H1 (cell line): ENCODE data around the gene ELSPBP1. TPM values are rescaled to one million over a fixed set of nuclear protein-coding genes. Genes with fewer than 3 reads are reported as not detected.

Source experiments
- CTCF ChIA-PET: fragments of 300-600 bp; sonication (Branson Sonifier 250); formaldehyde crosslinking; loops from one replicate; lab custom pipeline; 2021; ENCODE audit not compliant: partially characterized antibody; lab: Charles Lee
- POLR2A ChIA-PET: fragments of 300-600 bp; sonication (Branson Sonifier 250); formaldehyde crosslinking; loops from one replicate; lab custom pipeline; 2021; ENCODE audit warnings: inconsistent platforms; ENCODE audit not compliant: partially characterized antibody; lab: Charles Lee
- DNase-seq, 2 experiments: peaks; one replicate each; pipeline versions ENCODE4 v3.0.0 to v3.0.0-alpha.2; 2010 to 2022; ENCODE audit warnings: low spot score in 2 of 2, low read depth in 1 of 2, mixed read lengths in 1 of 2
- FAIRE-seq: peaks from 2 replicates; lab custom pipeline; 2011; peaks lifted over from hg19 to GRCh38; lab: Jason Lieb, UNC
- H2AFZ ChIP-seq: 2 replicates; pipeline ENCODE4 v1.8.1; 2012; ENCODE audit warnings: low read length, inconsistent platforms
- H2AK5ac ChIP-seq: 2 replicates; pipeline ENCODE4 v1.6.1; 2013; ENCODE audit warnings: low read depth, low read length
- H2BK120ac ChIP-seq: replicated peaks from 2 replicates; pipeline ENCODE3; 2013; ENCODE audit warnings: low read depth, low read length, inconsistent platforms
- H2BK12ac ChIP-seq: 2 replicates; pipeline ENCODE4 v1.6.1; 2013; ENCODE audit warnings: low read depth, low read length
- H2BK15ac ChIP-seq: 2 replicates; pipeline ENCODE4 v1.6.1; 2013; ENCODE audit warnings: low read length
- H2BK20ac ChIP-seq: 2 replicates; pipeline ENCODE4 v1.6.1; 2013; ENCODE audit warnings: low read length
- H2BK5ac ChIP-seq: 2 replicates; pipeline ENCODE4 v1.6.1; 2013; ENCODE audit warnings: low read depth, low read length
- H3K14ac ChIP-seq: 2 replicates; pipeline ENCODE4 v1.6.1; 2013; ENCODE audit warnings: inconsistent platforms; ENCODE audit not compliant: insufficient read length
- H3K18ac ChIP-seq: 2 replicates; pipeline ENCODE4 v1.6.1; 2013; ENCODE audit warnings: low read length; ENCODE audit errors: extremely low read depth
- H3K23ac ChIP-seq: 2 replicates; pipeline ENCODE4 v1.6.1; 2013; ENCODE audit warnings: inconsistent platforms; ENCODE audit not compliant: insufficient read length
- H3K23me2 ChIP-seq: 2 replicates; pipeline ENCODE4 v1.6.1; 2013; ENCODE audit warnings: low read depth, low read length
- H3K27ac ChIP-seq: 2 replicates; pipeline ENCODE4 v1.6.1; 2011; ENCODE audit warnings: low read depth, low read length, inconsistent platforms
- H3K27me3 ChIP-seq, 4 experiments: replicated peaks in 1 of 4; 1 replicate in 1 of 4; 2 replicates in 3 of 4; pipeline versions ENCODE4 v1.6.1 to v1.8.1; 2011 to 2013; ENCODE audit warnings: low read length in 3 of 4, mild to moderate bottlenecking in 3 of 4, inconsistent platforms in 2 of 4, mixed read lengths in 2 of 4, moderate library complexity in 1 of 4; ENCODE audit not compliant: control insufficient read depth in 3 of 4, insufficient read depth in 3 of 4; ENCODE audit errors: extremely low read depth in 1 of 4
- H3K36me3 ChIP-seq, 4 experiments: 2 replicates each; pipeline versions ENCODE4 v1.6.1 to v1.8.1; 2011 to 2013; ENCODE audit warnings: mild to moderate bottlenecking in 4 of 4, low read length in 3 of 4, moderate library complexity in 2 of 4, control low read depth in 1 of 4, inconsistent platforms in 1 of 4; ENCODE audit not compliant: insufficient read depth in 4 of 4, control insufficient read depth in 2 of 4
- H3K4ac ChIP-seq: replicated peaks from 2 replicates; pipeline ENCODE3; 2013; ENCODE audit warnings: low read length, low read depth, mixed read lengths, inconsistent platforms; ENCODE audit not compliant: insufficient read length
- H3K4me1 ChIP-seq, 4 experiments: replicated peaks in 1 of 4; 1 replicate in 1 of 4; 2 replicates in 3 of 4; pipeline versions ENCODE4 v1.6.1 to v1.8.1; 2011 to 2013; ENCODE audit warnings: low read length in 3 of 4, inconsistent platforms in 2 of 4, mixed read lengths in 1 of 4; ENCODE audit not compliant: insufficient read depth in 4 of 4, control insufficient read depth in 3 of 4
- H3K4me2 ChIP-seq, 2 experiments: 2 replicates each; pipeline versions ENCODE4 v1.6.1 to v1.8.1; 2011 to 2013; ENCODE audit warnings: low read depth in 2 of 2, low read length in 2 of 2, control low read depth in 1 of 2, inconsistent platforms in 1 of 2, mild to moderate bottlenecking in 1 of 2; ENCODE audit not compliant: insufficient read depth in 1 of 2
- H3K4me3 ChIP-seq, 4 experiments: fragments of 200-600, 300-600 bp in 1 of 4; sonication (generic), shearing (Covaris generic), sonication (Bioruptor Twin) in 1 of 4; 2 replicates each; pipeline versions ENCODE4 v1.5.1 to v1.8.1; 2011 to 2016; ENCODE audit warnings: low read length in 4 of 4, low read depth in 3 of 4, control low read depth in 2 of 4, inconsistent platforms in 2 of 4, mild to moderate bottlenecking in 2 of 4, mixed read lengths in 1 of 4, moderate library complexity in 1 of 4; ENCODE audit not compliant: insufficient read depth in 2 of 4; ENCODE audit errors: extremely low read depth in 1 of 4
- H3K56ac ChIP-seq: replicated peaks from 2 replicates; pipeline ENCODE3; 2013; ENCODE audit warnings: low read depth, mild to moderate bottlenecking, mixed read lengths, low read length, inconsistent platforms; ENCODE audit not compliant: insufficient read length
- H3K79me1 ChIP-seq: 2 replicates; pipeline ENCODE4 v1.6.1; 2013; ENCODE audit warnings: low read depth, low read length, control low read depth
- H3K79me2 ChIP-seq, 2 experiments: 2 replicates each; pipeline versions ENCODE4 v1.6.1 to v1.8.1; 2012 to 2013; ENCODE audit warnings: low read length in 2 of 2, mild to moderate bottlenecking in 2 of 2, inconsistent platforms in 1 of 2; ENCODE audit not compliant: insufficient read depth in 2 of 2, control insufficient read depth in 1 of 2
- H3K9ac ChIP-seq, 4 experiments: replicated peaks in 1 of 4; 1 replicate in 1 of 4; 2 replicates in 3 of 4; pipeline versions ENCODE4 v1.6.1 to v1.8.1; 2011 to 2013; ENCODE audit warnings: low read depth in 3 of 4, low read length in 3 of 4, control low read depth in 2 of 4, mild to moderate bottlenecking in 2 of 4, moderate library complexity in 2 of 4, inconsistent platforms in 1 of 4; ENCODE audit errors: extremely low read depth in 1 of 4
- H3K9me3 ChIP-seq, 2 experiments: 2 replicates each; pipeline versions ENCODE4 v1.6.1 to v1.8.1; 2012 to 2013; ENCODE audit warnings: mild to moderate bottlenecking in 2 of 2, moderate library complexity in 2 of 2, control low read depth in 1 of 2, inconsistent platforms in 1 of 2, low read depth in 1 of 2, low read length in 1 of 2, mixed read lengths in 1 of 2; ENCODE audit not compliant: insufficient read depth in 2 of 2
- H4K20me1 ChIP-seq, 2 experiments: replicated peaks in 1 of 2; 2 replicates each; pipeline versions ENCODE3 to v1.8.1; 2011 to 2013; ENCODE audit warnings: inconsistent platforms in 2 of 2, low read length in 2 of 2, mild to moderate bottlenecking in 1 of 2; ENCODE audit not compliant: insufficient read depth in 2 of 2, control insufficient read depth in 1 of 2
- H4K5ac ChIP-seq: 2 replicates; pipeline ENCODE4 v1.6.1; 2013; ENCODE audit warnings: low read length, low read depth, mixed read lengths, inconsistent platforms; ENCODE audit not compliant: insufficient read length
- H4K8ac ChIP-seq: 2 replicates; pipeline ENCODE4 v1.8.0; 2013; ENCODE audit warnings: mild to moderate bottlenecking, moderate library complexity, low read length, inconsistent platforms; ENCODE audit not compliant: insufficient read depth; ENCODE audit errors: extremely low read depth
- H4K91ac ChIP-seq: replicated peaks from 2 replicates; pipeline ENCODE3; 2013; ENCODE audit warnings: low read length, mixed read lengths, inconsistent platforms; ENCODE audit not compliant: insufficient read length
- CHD1 ChIP-seq: IDR thresholded peaks from 2 replicates; pipeline ENCODE4 v1.6.1; 2012; ENCODE audit warnings: low read depth, low read length, improper control_type of control experiment
- CHD2 ChIP-seq: IDR thresholded peaks from 2 replicates; pipeline ENCODE4 v1.6.1; 2012; ENCODE audit warnings: low read length, improper control_type of control experiment
- E2F6 ChIP-seq: IDR thresholded peaks from 2 replicates; pipeline ENCODE4 v1.6.1; 2012; ENCODE audit warnings: inconsistent platforms
- EP300 ChIP-seq, 2 experiments: IDR thresholded peaks; 1 replicate in 1 of 2; 2 replicates in 1 of 2; pipeline ENCODE4 v1.6.1; 2011 to 2012; ENCODE audit warnings: low read depth in 2 of 2, low read length in 2 of 2, mild to moderate bottlenecking in 2 of 2, borderline replicate concordance in 1 of 2, inconsistent platforms in 1 of 2, moderate library complexity in 1 of 2
- KDM1A ChIP-seq: fragments of 200-600, 300-600 bp; sonication (generic); IDR thresholded peaks from 2 replicates; pipeline ENCODE4 v1.7.1; 2016; ENCODE audit warnings: mild to moderate bottlenecking, low read length, borderline replicate concordance
- MAFK ChIP-seq: IDR thresholded peaks from 2 replicates; pipeline ENCODE4 v1.6.1; 2012; ENCODE audit warnings: low read depth, mild to moderate bottlenecking, improper control_type of control experiment, low read length
- POLR2AphosphoS5 ChIP-seq: IDR thresholded peaks from 2 replicates; pipeline ENCODE4 v1.6.1; 2011; ENCODE audit warnings: low read depth, low read length
- RNF2 ChIP-seq: fragments of 200-900, 300-1000 bp; sonication (generic); IDR thresholded peaks from 2 replicates; pipeline ENCODE4 v1.7.1; 2016; ENCODE audit warnings: borderline replicate concordance, low read depth, mild to moderate bottlenecking, antibody characterized with exemption, low read length; ENCODE audit not compliant: poor library complexity, severe bottlenecking; ENCODE audit errors: missing control alignments
- WGBS, 2 experiments: shearing (Covaris generic) in 1 of 2; methylation state at CpG; one replicate each; pipeline versions ENCODE4 v1.1.6 to v1.1.7; 2013 to 2015; ENCODE audit warnings: low lambda C conversion rate in 2 of 2, mixed read lengths in 2 of 2, inconsistent platforms in 1 of 2, low coverage in 1 of 2, missing lambda C conversion rate in 1 of 2; ENCODE audit not compliant: insufficient replicate concordance in 2 of 2, insufficient coverage in 1 of 2, insufficient read length in 1 of 2; ENCODE audit errors: extremely low coverage in 1 of 2, missing lambda C conversion rate in 1 of 2; 5-methylcytosine and 5-hydroxymethylcytosine counted together
- long read RNA-seq, 2 experiments: library from RNA in 1 of 2; library from capped mRNA in 1 of 2; stranded (forward); transcript quantifications; one replicate each; pipeline ENCODE4 v2.0.0, GENCODE V29; 2021; ENCODE audit warnings: inconsistent platforms in 1 of 2
- polyA minus RNA-seq, 3 experiments: library from RNA; depleted of rRNA, polyadenylated mRNA; stranded (reverse); fragments of >200 nt; gene quantifications; 1 replicate in 2 of 3; 2 replicates in 1 of 3; pipeline ENCODE4 v1.2.3, GENCODE V29; 2011
- polyA plus RNA-seq, 7 experiments: library from polyadenylated mRNA; depleted of rRNA in 3 of 7; stranded (reverse) in 5 of 7; unstranded in 2 of 7; fragments of >200 nt in 5 of 7; fragments of 200-250 nt in 2 of 7; gene quantifications; 1 replicate in 5 of 7; 2 replicates in 1 of 7; 4 replicates in 1 of 7; pipeline versions ENCODE4 v1.2.1 to v1.2.3, GENCODE V29; 2011 to 2013; ENCODE audit warnings: missing spikeins in 2 of 7, mixed read lengths in 2 of 7
- total RNA-seq: library from RNA; stranded (reverse); fragmentation: NEBNext Ultra II Directional; extraction: Animal tissue kit (Norgen Biotek cat#: 25700); gene quantifications from 2 replicates; pipeline ENCODE4 v1.2.1, GENCODE V29; 2021

Gene ELSPBP1
- total RNA-seq (not detected in 2 replicates), polyA plus RNA-seq (2011; rRNA removed) (not detected in 2 replicates), polyA minus RNA-seq (2011; rRNA and poly(A)+ RNA removed) (not detected in 2 replicates)
- not detected for polyA plus RNA-seq (2011; cell fraction: cytosol; rRNA removed)
- polyA plus RNA-seq (2011; cell fraction: nucleus; rRNA removed) = not detected
- polyA plus RNA-seq (2012, experiment 1 of 2) = not detected in 4 replicates
- not detected for polyA plus RNA-seq (2012, experiment 2 of 2)
- not detected for polyA plus RNA-seq (2013, experiment 1 of 2)
- polyA plus RNA-seq (2013, experiment 2 of 2) = not detected
- not detected for polyA minus RNA-seq (2011; cell fraction: cytosol; rRNA and poly(A)+ RNA removed)
- not detected for polyA minus RNA-seq (2011; cell fraction: nucleus; rRNA and poly(A)+ RNA removed)
- long read RNA-seq, experiment 1 = 0 reads
- long read RNA-seq, experiment 2 = 0 reads

DNA sequence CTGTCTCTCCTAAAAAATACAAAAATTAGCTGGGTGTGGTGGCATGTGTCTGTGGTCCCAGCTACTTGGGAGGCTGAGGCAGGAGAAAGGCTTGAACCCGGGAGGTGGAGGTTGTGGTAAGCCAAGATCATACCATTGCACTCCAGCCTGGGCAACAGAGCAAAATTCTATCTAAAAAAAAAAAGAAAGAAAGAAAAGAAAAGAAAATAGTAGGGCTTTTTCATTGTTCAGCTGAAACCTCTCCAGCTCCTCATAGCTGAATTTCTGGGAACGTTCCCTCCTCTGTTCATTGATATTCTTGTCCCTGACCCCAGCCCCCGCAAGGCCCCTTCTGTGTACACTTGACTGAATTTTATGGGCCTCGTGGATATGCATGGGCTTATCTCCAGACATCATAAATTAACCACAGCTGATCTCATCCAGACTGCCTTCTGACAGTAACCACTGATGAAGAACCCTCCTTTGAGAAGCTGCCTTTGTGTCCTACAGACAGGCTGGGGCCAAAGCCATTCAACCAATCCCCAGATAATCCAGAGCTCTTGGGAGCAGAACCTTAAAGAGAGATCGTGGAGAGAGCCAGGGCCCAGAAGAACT, at the start of gene ELSPBP1:
ELSPBP1 (plus strand) TSS at position 424 of the 594 bp plus-strand sequence. CDS start 14,036 bp downstream, outside the sequence.
- no peak within 1 kb of the TSS for H3K4me3 ChIP-seq
- H3K4ac ChIP-seq = no peak within 1 kb of the TSS
- no peak within 1 kb of the TSS for H3K27ac ChIP-seq
- no peaks in the 10 kb centered on the region for H3K79me2 ChIP-seq
- H3K56ac ChIP-seq = no peak within 1 kb of the TSS
- no peak within 1 kb of the TSS for H3K23ac ChIP-seq
- POLR2A ChIA-PET = no interaction called here
- no peaks in the 10 kb centered on the region for H3K9me3 ChIP-seq
- no peak within 1 kb of the TSS for H2AFZ ChIP-seq
- no peak within 1 kb of the TSS for H4K5ac ChIP-seq
- H2BK5ac ChIP-seq = no peak within 1 kb of the TSS
- no peak within 1 kb of the TSS for H2AK5ac ChIP-seq
- H4K20me1 ChIP-seq = peaks cover 0 to 2% of the 10 kb centered on the region in 2 experiments
- H3K79me1 ChIP-seq = no peaks in the 10 kb centered on the region
- no peak within 1 kb of the TSS for H3K9ac ChIP-seq
- no peak within 1 kb of the TSS for H2BK20ac ChIP-seq
- H3K23me2 ChIP-seq = peaks cover 4% of the 10 kb centered on the region; the same call in 1 of the 2 replicates
- TF ChIP-seq E2F6 = no peak
- TF ChIP-seq EP300 (IDR thresholded peaks at IDR 0.05; ENCODE audit: borderline replicate concordance in 1 of 2, low read depth in 2 of 2, low read length in 2 of 2) = no peak
- no peak for TF ChIP-seq CHD1
- no peak for TF ChIP-seq MAFK
- no peak for TF ChIP-seq POLR2AphosphoS5
- no peak for TF ChIP-seq RNF2
- TF ChIP-seq KDM1A = no peak
- no peak for TF ChIP-seq CHD2
- FAIRE-seq (no peak), DNase-seq (no peak)
- no peak within 1 kb of the TSS for H3K4me2 ChIP-seq
- CTCF ChIA-PET = interaction anchor here (0.5 to 2.1 kb wide), 3 partner anchors 11 to 20 kb away, joined by 3 to 10 read pairs (median 4); no protein-coding TSS in a partner anchor
- no peak within 1 kb of the TSS for H2BK15ac ChIP-seq
- H4K91ac ChIP-seq = no peak within 1 kb of the TSS
- H2BK120ac ChIP-seq = no peak within 1 kb of the TSS
- no peak within 1 kb of the TSS for H4K8ac ChIP-seq
- no peaks in the 10 kb centered on the region for H3K27me3 ChIP-seq
- 91% methylated on average over 4 of the region's 5 CpGs; no CpG with 5 or more reads in 1 of the 2 experiments for WGBS, 2 experiments
- no peak within 1 kb of the TSS for H3K18ac ChIP-seq
- no peaks in the 10 kb centered on the region for H3K36me3 ChIP-seq
- no peak within 1 kb of the TSS for H3K14ac ChIP-seq
- H2BK12ac ChIP-seq = no peak within 1 kb of the TSS
- H3K4me1 ChIP-seq = no peaks in the 10 kb centered on the region
